ENCODE data around the gene VRK2. TPM values are rescaled to one million over a fixed set of nuclear protein-coding genes. Genes with fewer than 3 reads are reported as not detected.
"Not testable (repeated sequence)": the region's sequence is repeated elsewhere in the genome, so short reads cannot be mapped to it uniquely, and the experiment has no call there.

The VRK2 gene
- total RNA-seq, 1 experiment from 2014 or later, result 42.8 TPM

DNA sequence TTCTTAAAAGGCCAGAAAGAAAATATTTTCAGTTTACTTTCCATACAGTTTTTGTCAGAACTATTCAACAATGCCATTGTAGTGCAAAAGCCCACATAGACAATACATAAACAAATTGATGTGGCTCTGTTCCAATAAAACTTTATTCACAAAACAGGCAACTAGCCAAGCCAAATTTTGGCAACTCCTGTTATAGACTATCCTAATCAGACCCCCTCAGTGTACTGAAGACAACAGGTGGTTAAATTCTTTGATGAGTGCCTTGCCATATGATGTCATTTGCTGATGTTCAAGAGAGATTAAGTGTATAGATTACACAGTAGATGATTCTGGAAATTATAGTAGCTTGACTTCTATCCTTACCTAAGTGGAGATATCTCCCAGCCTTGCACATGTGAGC lies 111.1 kb downstream of the VRK2 start:
- Histone ChIP-seq H3K27me3 (ENCODE audit: insufficient read depth, low read depth) (no peaks in the 10 kb centered on the region), H2AFZ (no peak overlapping the region), H3K9me2 (ENCODE audit: insufficient read depth) (no peaks in the 10 kb centered on the region), H3K4me3 (no peak overlapping the region), H3K4me2 (no peak overlapping the region), H3K79me2 (ENCODE audit: low read depth) (no peaks in the 10 kb centered on the region), H3F3A (ENCODE audit: insufficient read depth, low read depth) (no peaks in the 10 kb centered on the region; the same call in 1 of the 2 replicates), H3K27ac (no peak overlapping the region), H4K20me1 (ENCODE audit: insufficient read depth) (no peaks in the 10 kb centered on the region), H3K36me3 (ENCODE audit: low read depth) (peaks cover 41% of the 10 kb centered on the region), H3K4me1 (replicated peaks; ENCODE audit: insufficient read depth) (no peaks in the 10 kb centered on the region), H3K9me3 (ENCODE audit: insufficient read depth, low read depth) (no peaks in the 10 kb centered on the region)
- no TSS peak for BruUV-seq (replicated peaks)
- intact Hi-C loops (cut with micrococcal nuclease; ENCODE audit: unreplicated experiment), result no loop called here
- CTCF ChIA-PET, result interaction anchor here (1.0 kb wide), 1 partner anchor 252 kb away, joined by 3 read pairs; no protein-coding TSS in a partner anchor
- TF ChIP-seq EZH2 (IDR thresholded peaks at IDR 0.05; ENCODE audit: low read depth), result no peak
- TF ChIP-seq, protein P1, sequence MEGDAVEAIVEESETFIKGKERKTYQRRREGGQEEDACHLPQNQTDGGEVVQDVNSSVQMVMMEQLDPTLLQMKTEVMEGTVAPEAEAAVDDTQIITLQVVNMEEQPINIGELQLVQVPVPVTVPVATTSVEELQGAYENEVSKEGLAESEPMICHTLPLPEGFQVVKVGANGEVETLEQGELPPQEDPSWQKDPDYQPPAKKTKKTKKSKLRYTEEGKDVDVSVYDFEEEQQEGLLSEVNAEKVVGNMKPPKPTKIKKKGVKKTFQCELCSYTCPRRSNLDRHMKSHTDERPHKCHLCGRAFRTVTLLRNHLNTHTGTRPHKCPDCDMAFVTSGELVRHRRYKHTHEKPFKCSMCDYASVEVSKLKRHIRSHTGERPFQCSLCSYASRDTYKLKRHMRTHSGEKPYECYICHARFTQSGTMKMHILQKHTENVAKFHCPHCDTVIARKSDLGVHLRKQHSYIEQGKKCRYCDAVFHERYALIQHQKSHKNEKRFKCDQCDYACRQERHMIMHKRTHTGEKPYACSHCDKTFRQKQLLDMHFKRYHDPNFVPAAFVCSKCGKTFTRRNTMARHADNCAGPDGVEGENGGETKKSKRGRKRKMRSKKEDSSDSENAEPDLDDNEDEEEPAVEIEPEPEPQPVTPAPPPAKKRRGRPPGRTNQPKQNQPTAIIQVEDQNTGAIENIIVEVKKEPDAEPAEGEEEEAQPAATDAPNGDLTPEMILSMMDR (conservative IDR thresholded peaks at IDR 0.05), result no peak
- POLR2A ChIA-PET (ENCODE audit: unreplicated experiment), result interaction anchor here (0.6 kb wide), 1 partner anchor 362 kb away, joined by 3 read pairs; no protein-coding TSS in a partner anchor
- DNase-seq, result no peak

DNA sequence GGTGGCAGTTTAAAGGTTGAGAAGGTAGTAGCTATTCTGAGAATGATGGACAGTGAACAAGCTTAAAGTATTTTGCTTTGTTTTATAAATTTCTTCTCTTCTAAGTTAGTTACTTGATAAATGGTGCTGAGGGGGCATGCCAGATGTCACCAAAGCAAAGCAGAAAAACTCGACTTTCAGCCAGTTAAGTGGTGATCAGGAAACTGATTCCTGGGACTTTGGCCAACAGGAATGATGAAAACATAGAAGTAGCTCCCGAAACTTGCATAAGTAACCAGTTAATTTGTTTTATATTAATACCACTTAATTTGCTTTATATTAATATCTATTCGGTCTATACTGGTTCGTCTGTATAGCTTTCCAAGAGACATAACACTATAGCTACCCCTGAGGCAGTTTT lies 111.9 kb downstream of the VRK2 start:
- no peaks in the 10 kb centered on the region for H3K79me2 ChIP-seq (ENCODE audit: low read depth)
- H2AFZ ChIP-seq, result no peak overlapping the region
- H3K9me2 ChIP-seq (ENCODE audit: insufficient read depth), result no peaks in the 10 kb centered on the region
- H3K4me1 ChIP-seq (replicated peaks; ENCODE audit: insufficient read depth), result no peaks in the 10 kb centered on the region
- intact Hi-C loops (cut with micrococcal nuclease; ENCODE audit: unreplicated experiment), result no loop called here
- H3K36me3 ChIP-seq (ENCODE audit: low read depth), result peaks cover 42% of the 10 kb centered on the region
- ChIA-PET POLR2A (ENCODE audit: unreplicated experiment) (no interaction called here), CTCF (interaction anchor here (1.0 kb wide), 1 partner anchor 253 kb away, joined by 3 read pairs; no protein-coding TSS in a partner anchor)
- H4K20me1 ChIP-seq (ENCODE audit: insufficient read depth), result no peaks in the 10 kb centered on the region
- no peaks in the 10 kb centered on the region for H3K9me3 ChIP-seq (ENCODE audit: insufficient read depth, low read depth)
- no peak overlapping the region for H3K4me2 ChIP-seq
- no TSS peak for BruUV-seq (replicated peaks)
- TF ChIP-seq, protein P1 (conservative IDR thresholded peaks at IDR 0.05), result no peak
- no peak for TF ChIP-seq EZH2 (IDR thresholded peaks at IDR 0.05; ENCODE audit: low read depth)
- no peaks in the 10 kb centered on the region; the same call in 1 of the 2 replicates for H3F3A ChIP-seq (ENCODE audit: insufficient read depth, low read depth)
- no peak overlapping the region for H3K4me3 ChIP-seq
- H3K27me3 ChIP-seq (ENCODE audit: insufficient read depth, low read depth), result no peaks in the 10 kb centered on the region
- DNase-seq, result no peak
- no peak overlapping the region for H3K27ac ChIP-seq

DNA sequence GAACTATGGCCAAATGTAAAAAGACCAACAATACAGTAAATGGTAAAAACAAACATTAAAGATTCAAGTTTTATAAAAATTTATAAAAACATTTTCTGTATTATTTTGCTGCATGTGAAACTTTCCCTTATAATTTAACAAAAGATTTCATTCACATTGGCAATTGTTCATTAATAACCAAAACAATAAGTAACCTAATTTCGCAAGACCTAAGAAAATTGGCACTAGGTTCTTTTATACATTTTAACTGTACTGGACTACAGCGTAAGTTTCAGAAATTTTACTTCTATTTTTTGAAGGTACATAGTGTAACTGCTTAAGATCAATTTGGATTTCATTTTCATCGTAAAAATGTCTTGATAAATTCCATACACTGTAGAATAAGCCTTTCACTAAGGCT lies 117.3 kb downstream of the VRK2 start:
- Histone ChIP-seq H3K9me2 (ENCODE audit: insufficient read depth) (no peaks in the 10 kb centered on the region), H3K9me3 (ENCODE audit: insufficient read depth, low read depth) (no peaks in the 10 kb centered on the region), H3K4me3 (no peak overlapping the region), H3K4me1 (replicated peaks; ENCODE audit: insufficient read depth) (no peaks in the 10 kb centered on the region), H3K79me2 (ENCODE audit: low read depth) (no peaks in the 10 kb centered on the region), H3K27ac (no peak overlapping the region), H3K36me3 (ENCODE audit: low read depth) (peaks cover 38% of the 10 kb centered on the region), H3F3A (ENCODE audit: insufficient read depth, low read depth) (no peaks in the 10 kb centered on the region), H4K20me1 (ENCODE audit: insufficient read depth) (no peaks in the 10 kb centered on the region), H3K4me2 (no peak overlapping the region), H2AFZ (no peak overlapping the region), H3K27me3 (ENCODE audit: insufficient read depth, low read depth) (no peaks in the 10 kb centered on the region)
- TF ChIP-seq, protein P1 (conservative IDR thresholded peaks at IDR 0.05), result no peak
- no peak for TF ChIP-seq EZH2 (IDR thresholded peaks at IDR 0.05; ENCODE audit: low read depth)
- ChIA-PET CTCF (no interaction called here), POLR2A (ENCODE audit: unreplicated experiment) (no interaction called here)
- no TSS peak for BruUV-seq (replicated peaks)
- no peak for DNase-seq
- intact Hi-C loops (cut with micrococcal nuclease; ENCODE audit: unreplicated experiment), result loop anchor here (5.0 kb wide), 1 partner anchor 38 kb away; no protein-coding TSS in a partner anchor

DNA sequence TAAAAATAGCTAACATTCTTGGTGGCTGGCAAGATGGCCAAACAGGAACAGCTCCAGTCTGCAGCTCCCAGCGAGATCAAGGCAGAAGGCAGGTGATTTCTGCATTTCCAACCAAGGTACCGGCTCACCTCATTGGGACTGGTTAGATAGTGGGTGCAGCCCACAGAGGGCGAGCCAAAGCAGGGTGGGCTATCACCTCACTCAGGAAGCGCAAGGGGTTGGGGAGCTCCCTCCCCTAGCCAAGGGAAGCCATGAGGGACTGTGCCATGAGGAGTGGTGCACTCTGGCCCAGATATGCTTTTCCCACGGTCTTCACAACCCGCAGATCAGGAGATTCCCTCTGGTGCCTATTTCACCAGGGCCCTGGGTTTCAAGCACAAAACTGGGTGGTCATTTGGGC lies 121.5 kb downstream of the VRK2 start:
- H3K4me3 ChIP-seq; H3F3A ChIP-seq (ENCODE audit: insufficient read depth, low read depth); H3K27ac ChIP-seq; POLR2A ChIA-PET (ENCODE audit: unreplicated experiment); H3K9me3 ChIP-seq (ENCODE audit: insufficient read depth, low read depth); DNase-seq; H4K20me1 ChIP-seq (ENCODE audit: insufficient read depth); H3K79me2 ChIP-seq (ENCODE audit: low read depth); H2AFZ ChIP-seq; H3K27me3 ChIP-seq (ENCODE audit: insufficient read depth, low read depth); H3K9me2 ChIP-seq (ENCODE audit: insufficient read depth); BruUV-seq (replicated peaks); CTCF ChIA-PET; intact Hi-C loops (cut with micrococcal nuclease; ENCODE audit: unreplicated experiment); H3K4me1 ChIP-seq (replicated peaks; ENCODE audit: insufficient read depth); H3K4me2 ChIP-seq: not testable (repeated sequence)
- H3K36me3 ChIP-seq (ENCODE audit: low read depth), result peaks cover 11% of the 10 kb centered on the region; the same call in 1 of the 2 replicates

DNA sequence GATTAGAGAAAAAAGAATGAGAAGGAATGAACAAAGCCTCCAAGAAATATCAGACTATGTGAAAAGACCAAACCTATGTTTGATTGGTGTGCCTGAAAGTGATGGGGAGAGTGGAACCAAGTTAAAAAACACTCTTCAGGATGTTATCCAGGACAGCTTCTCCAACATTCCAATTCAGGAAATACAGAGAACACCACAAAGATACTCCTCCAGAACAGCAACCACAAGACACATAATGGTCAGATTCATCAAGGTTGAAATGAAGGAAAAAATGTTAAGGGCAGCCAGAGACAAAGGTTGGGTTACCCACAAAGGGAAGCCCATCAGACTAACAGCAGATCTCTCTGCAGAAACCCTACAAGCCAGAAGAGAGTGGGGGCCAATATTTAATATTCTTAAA lies 123.2 kb downstream of the VRK2 start:
- H2AFZ ChIP-seq; CTCF ChIA-PET; H3K4me3 ChIP-seq; H4K20me1 ChIP-seq (ENCODE audit: insufficient read depth); intact Hi-C loops (cut with micrococcal nuclease; ENCODE audit: unreplicated experiment); DNase-seq; H3F3A ChIP-seq (ENCODE audit: insufficient read depth, low read depth); H3K79me2 ChIP-seq (ENCODE audit: low read depth); H3K27me3 ChIP-seq (ENCODE audit: insufficient read depth, low read depth); H3K4me1 ChIP-seq (replicated peaks; ENCODE audit: insufficient read depth); H3K27ac ChIP-seq; H3K4me2 ChIP-seq; H3K9me3 ChIP-seq (ENCODE audit: insufficient read depth, low read depth); POLR2A ChIA-PET (ENCODE audit: unreplicated experiment); BruUV-seq (replicated peaks); H3K9me2 ChIP-seq (ENCODE audit: insufficient read depth): not testable (repeated sequence)
- peaks cover 11% of the 10 kb centered on the region; the same call in 1 of the 2 replicates for H3K36me3 ChIP-seq (ENCODE audit: low read depth)

Measured in PC-9 (cell line).